A549 treated with RU486 at 1 μM for 4 hours (cell line): ENCODE data around the gene PRSS3. TPM values are rescaled to one million over a fixed set of nuclear protein-coding genes. Genes with fewer than 3 reads are reported as not detected.

Experiments used
- total RNA-seq: library from RNA; stranded (reverse); fragments of 200-300 nt; extraction: Qiagen RNA extraction; gene quantifications from 5 replicates; pipeline ENCODE4 v1.2.3, GENCODE V29; 2022; ENCODE audit warnings: low read depth

PRSS3 gene
- 12.2 to 18.4 TPM (median 15.0 TPM) in 5 replicates for total RNA-seq

DNA sequence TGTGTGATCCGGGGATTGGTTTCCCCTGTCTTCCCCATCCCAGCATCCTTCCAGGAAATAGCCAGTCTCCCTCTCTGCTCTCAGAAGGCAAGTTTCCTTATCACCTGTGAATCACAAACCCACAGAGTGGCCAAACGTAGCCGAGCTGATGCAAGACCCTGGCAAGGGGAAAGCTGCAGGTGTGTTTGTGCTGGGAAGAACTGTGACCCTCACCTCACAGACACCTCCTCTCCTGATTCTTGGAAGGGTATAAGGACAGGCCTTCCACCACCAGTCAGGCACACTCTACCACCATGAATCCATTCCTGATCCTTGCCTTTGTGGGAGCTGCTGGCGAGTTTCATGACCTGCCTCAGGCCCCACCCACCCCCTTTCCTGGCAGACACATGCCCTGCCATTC lies at the start of gene PRSS3:
Gene PRSS3, plus strand, starts transcription at position 281 of the 400 bp plus-strand sequence. Its CDS starts 13 bp downstream, at position 294.

DNA sequence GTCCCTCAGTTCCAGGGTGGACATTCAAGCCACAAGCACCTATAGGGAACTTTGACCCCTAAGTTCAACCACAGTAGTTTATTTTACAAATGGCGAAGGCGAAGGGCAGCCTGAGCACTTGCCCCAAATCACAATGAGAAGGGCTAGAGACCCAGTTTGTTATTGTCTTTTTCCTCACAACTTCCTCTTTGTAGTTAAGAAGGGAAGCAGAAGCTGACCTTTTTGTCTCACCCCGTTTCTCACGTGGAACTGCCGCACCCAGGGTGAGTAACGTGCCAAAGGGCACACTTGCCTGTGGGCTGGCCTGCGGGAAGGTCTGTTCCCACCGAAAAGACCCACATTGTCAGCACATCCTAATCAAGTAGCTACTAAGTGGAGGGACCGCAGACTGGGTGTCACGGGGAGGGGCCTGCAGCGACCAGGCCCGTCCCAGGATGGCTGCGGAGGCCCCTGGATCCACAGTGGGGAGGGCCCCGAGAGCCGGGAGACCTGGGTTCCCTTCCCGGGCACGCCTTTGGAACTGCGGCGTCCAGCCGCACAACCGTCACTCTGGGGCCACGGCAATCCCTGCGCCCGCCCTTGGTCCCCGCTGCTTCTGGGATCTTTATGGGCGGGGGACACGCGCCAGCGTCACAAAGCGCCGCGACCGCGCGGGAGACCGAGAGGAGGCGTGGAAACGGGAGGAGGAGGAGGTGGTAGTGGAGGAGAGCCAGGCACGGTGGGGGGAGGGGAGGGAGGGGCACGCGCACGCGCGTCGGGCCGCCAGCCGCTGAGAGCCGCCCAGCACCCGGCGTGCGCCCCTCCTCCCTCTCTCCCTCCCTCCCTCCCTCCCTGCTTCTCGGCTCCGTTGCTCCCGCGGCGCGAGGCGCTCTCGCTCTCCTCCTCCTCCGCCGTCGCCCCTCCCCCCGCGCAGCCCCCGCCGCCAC lies 21.2 kb downstream of the PRSS3 start, which contains the start of gene UBE2R2:
Gene UBE2R2, plus strand, starts transcription at position 834 of the 926 bp plus-strand sequence. CDS start 598 bp downstream, outside the sequence.

Other genes starting within 250 kb of the PRSS3 start
- 43.9 to 50.7 TPM (median 49.9 TPM) in 5 replicates for gene UBE2R2, start 21.6 kb downstream of the PRSS3 start, total RNA-seq